CD14-positive monocyte (primary cell): ENCODE measurements around the gene FBXL4. TPM values are rescaled to one million over a fixed set of nuclear protein-coding genes. Genes with fewer than 3 reads are reported as not detected.

ENCODE experiments used
- DNase-seq, 3 donors: peaks; one replicate each; pipeline ENCODE4 v3.0.0-alpha.2; 2011 to 2022
- H2AFZ ChIP-seq: 2 replicates; pipeline ENCODE4 v1.6.0; 2012; ENCODE audit warnings: mild to moderate bottlenecking, low read depth, low read length, inconsistent platforms; ENCODE audit not compliant: insufficient read depth, poor library complexity, severe bottlenecking
- H3K27ac ChIP-seq, 2 donors: 1 replicate in 1 of 2; 2 replicates in 1 of 2; pipeline ENCODE4 v1.5.1; 2012 to 2013; ENCODE audit warnings: low read length in 2 of 2, control low read depth in 1 of 2, inconsistent platforms in 1 of 2, low read depth in 1 of 2, mild to moderate bottlenecking in 1 of 2
- H3K27me3 ChIP-seq, 2 donors: one replicate each; pipeline versions ENCODE4 v1.6.0 to v1.6.1; 2011 to 2013; ENCODE audit warnings: low read length in 2 of 2; ENCODE audit not compliant: control insufficient read depth in 2 of 2, insufficient read depth in 2 of 2
- H3K36me3 ChIP-seq, 2 donors: replicated peaks in 1 of 2; 1 replicate in 1 of 2; 2 replicates in 1 of 2; pipeline versions ENCODE4 v1.5.1 to v1.6.1; 2012 to 2013; ENCODE audit warnings: low read length in 2 of 2, control low read depth in 1 of 2, inconsistent platforms in 1 of 2, mild to moderate bottlenecking in 1 of 2; ENCODE audit not compliant: insufficient read depth in 2 of 2, control insufficient read depth in 1 of 2
- H3K4me1 ChIP-seq, 2 donors: 1 replicate in 1 of 2; 2 replicates in 1 of 2; pipeline versions ENCODE4 v1.5.1 to v1.6.1; 2012 to 2013; ENCODE audit warnings: low read length in 2 of 2, control low read depth in 1 of 2, inconsistent platforms in 1 of 2, mild to moderate bottlenecking in 1 of 2, moderate library complexity in 1 of 2; ENCODE audit not compliant: insufficient read depth in 2 of 2, control insufficient read depth in 1 of 2
- H3K4me2 ChIP-seq: replicated peaks from 2 replicates; pipeline ENCODE3; 2012; ENCODE audit warnings: low read length, moderate library complexity, mild to moderate bottlenecking; ENCODE audit not compliant: poor library complexity, severe bottlenecking; ENCODE audit errors: extremely low read depth
- H3K4me3 ChIP-seq, 3 experiments: fragments of 200-600 bp in 1 of 3; sonication (generic) in 1 of 3; replicated peaks in 1 of 3; 1 replicate in 2 of 3; 2 replicates in 1 of 3; pipeline ENCODE4 v1.5.1; 2011 to 2013; ENCODE audit warnings: low read length in 3 of 3, mild to moderate bottlenecking in 3 of 3, control low read depth in 2 of 3, low read depth in 2 of 3, inconsistent platforms in 1 of 3, moderate library complexity in 1 of 3
- H3K79me2 ChIP-seq: 2 replicates; pipeline ENCODE4 v1.6.0; 2012; ENCODE audit warnings: mild to moderate bottlenecking, control low read depth, inconsistent platforms, low read length, moderate library complexity; ENCODE audit not compliant: insufficient read depth
- H3K9ac ChIP-seq: 2 replicates; pipeline ENCODE4 v1.6.0; 2017; ENCODE audit warnings: low read length, mild to moderate bottlenecking; ENCODE audit not compliant: insufficient read depth, poor library complexity, severe bottlenecking
- H3K9me3 ChIP-seq, 2 donors: replicated peaks in 1 of 2; 1 replicate in 1 of 2; 2 replicates in 1 of 2; pipeline versions ENCODE4 v1.5.1 to v1.6.1; 2012 to 2013; ENCODE audit warnings: low read length in 2 of 2, control low read depth in 1 of 2; ENCODE audit not compliant: control insufficient read depth in 1 of 2, insufficient read depth in 1 of 2
- H4K20me1 ChIP-seq: 2 replicates; pipeline ENCODE4 v1.6.0; 2012; ENCODE audit warnings: mild to moderate bottlenecking, low read length, control low read depth, moderate library complexity; ENCODE audit not compliant: insufficient read depth
- H3K27ac Mint-ChIP-seq, 7 donors: one replicate each; pipeline ENCODE4 v1.8.0; 2020; ENCODE audit warnings: mild to moderate bottlenecking in 7 of 7, mixed read lengths in 7 of 7, moderate library complexity in 6 of 7, inconsistent platforms in 2 of 7
- H3K27me3 Mint-ChIP-seq, 3 donors: one replicate each; pipeline ENCODE4 v1.8.0; 2021 to 2022; ENCODE audit warnings: low read depth in 3 of 3, mild to moderate bottlenecking in 3 of 3, mixed read lengths in 3 of 3, moderate library complexity in 3 of 3, inconsistent platforms in 1 of 3
- H3K36me3 Mint-ChIP-seq, 2 donors: one replicate each; pipeline ENCODE4 v1.8.0; 2020; ENCODE audit warnings: mixed read lengths in 2 of 2, inconsistent platforms in 1 of 2, mild to moderate bottlenecking in 1 of 2
- H3K4me1 Mint-ChIP-seq: one replicate; pipeline ENCODE4 v1.8.0; 2020; ENCODE audit warnings: mild to moderate bottlenecking, mixed read lengths
- H3K4me3 Mint-ChIP-seq, 2 donors: one replicate each; pipeline ENCODE4 v1.8.0; 2020; ENCODE audit warnings: mild to moderate bottlenecking in 2 of 2, mixed read lengths in 2 of 2, moderate library complexity in 1 of 2
- H3K9me3 Mint-ChIP-seq, 7 donors: one replicate each; pipeline ENCODE4 v1.8.0; 2020 to 2022; ENCODE audit warnings: mixed read lengths in 7 of 7, mild to moderate bottlenecking in 6 of 7, moderate library complexity in 6 of 7, inconsistent platforms in 2 of 7
- CTCF ChIP-seq: fragments of 200-600 bp; IDR thresholded peaks from one replicate; pipeline ENCODE4 v1.8.0; 2022; ENCODE audit warnings: antibody characterized with exemption, mild to moderate bottlenecking
- WGBS: methylation state at CpG from one replicate; pipeline ENCODE4 v1.1.5; 2013; ENCODE audit warnings: missing lambda C conversion rate; ENCODE audit not compliant: insufficient coverage; 5-methylcytosine and 5-hydroxymethylcytosine counted together
- intact Hi-C, 2 donors: fragments of 100-400 bp; cut with micrococcal nuclease; formaldehyde crosslinking; loops; one replicate each; pipeline versions ENCODE4 v1.15.0 to v1.15.1; 2023
- polyA plus RNA-seq, 3 donors: library from polyadenylated mRNA; depleted of rRNA in 1 of 3; unstranded in 2 of 3; stranded (reverse) in 1 of 3; fragments of 300-500 nt in 2 of 3; fragments of >200 nt in 1 of 3; fragmentation: Illumina TruSeq in 2 of 3; gene quantifications; 1 replicate in 2 of 3; 2 replicates in 1 of 3; pipeline ENCODE4 v1.2.3, GENCODE V29; 2012 to 2021

FBXL4 gene
- polyA plus RNA-seq, 3 donors: 5.7 to 10.9 (median 8.6) TPM

DNA sequence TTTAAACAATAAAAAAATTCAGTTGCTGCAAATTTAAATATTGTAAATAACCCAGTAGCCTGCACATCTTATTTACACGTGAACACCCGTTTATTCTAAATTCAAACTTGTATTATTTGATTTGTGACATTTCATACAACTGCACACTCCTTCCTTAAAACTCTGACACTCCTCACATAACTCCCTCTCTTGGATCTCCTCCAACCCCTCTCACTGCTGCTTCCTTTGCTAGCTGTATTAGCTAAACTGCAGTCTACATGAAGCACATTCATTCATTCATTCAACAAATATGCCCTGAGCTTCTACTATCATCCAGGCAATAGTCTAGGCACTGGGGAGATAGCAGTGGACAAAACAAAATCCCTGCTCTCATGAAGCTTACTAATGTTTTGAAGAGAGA, 47.0 kb downstream of the FBXL4 start:
- Histone ChIP-seq H3K4me2 (no peak overlapping the region), H3K9me3 (no peaks in the 10 kb centered on the region), H3K9ac (no peak overlapping the region), H4K20me1 (no peaks in the 10 kb centered on the region), H3K36me3 (peaks cover 38 to 91% of the 10 kb centered on the region in 2 donors), H3K79me2 (no peaks in the 10 kb centered on the region), H3K4me1 (no peaks in the 10 kb centered on the region), H3K4me3 (no peak overlapping the region), H3K27me3 (no peaks in the 10 kb centered on the region), H3K27ac (no peak overlapping the region), H2AFZ (no peak overlapping the region)
- Mint-ChIP-seq H3K27me3 (no peaks in the 10 kb centered on the region), H3K27ac (no peak overlapping the region), H3K4me1 (peaks cover 2% of the 10 kb centered on the region), H3K36me3 (peaks cover 61 to 72% of the 10 kb centered on the region in 2 donors), H3K4me3 (no peak overlapping the region), H3K9me3 (peaks cover 0 to 7% (median 3%) of the 10 kb centered on the region in 7 donors)
- intact Hi-C loops: no loop called here
- no peak for DNase-seq
- no peak for TF ChIP-seq CTCF
- WGBS: 69% methylated on average over 2 of the region's 2 CpGs

DNA sequence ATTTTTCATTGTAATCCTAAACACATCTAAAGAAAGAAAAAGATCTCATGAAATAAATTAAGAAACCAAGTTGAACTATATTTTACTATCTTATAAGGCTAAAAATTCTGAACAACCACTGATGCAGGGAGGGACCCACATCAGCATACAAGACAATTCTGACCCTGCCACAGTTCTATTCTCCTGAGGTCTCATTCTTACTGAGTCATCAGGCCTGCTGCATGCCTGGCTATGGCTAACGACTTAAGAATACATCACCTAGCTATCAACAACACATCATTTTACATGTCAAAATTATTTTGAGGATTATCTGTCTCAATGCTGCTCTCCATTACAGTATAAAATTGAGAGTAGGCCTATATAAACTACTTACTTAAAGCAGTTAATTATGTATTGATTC, 52.9 kb downstream of the FBXL4 start:
- H4K20me1 ChIP-seq: no peaks in the 10 kb centered on the region
- H2AFZ ChIP-seq: no peak overlapping the region
- H3K36me3 Mint-ChIP-seq: peaks cover 43 to 49% of the 10 kb centered on the region in 2 donors
- no peaks in the 10 kb centered on the region for H3K9me3 ChIP-seq
- WGBS: no CpG with 5 or more reads among the region's 1 CpG
- H3K27ac Mint-ChIP-seq: no peak overlapping the region
- no peak overlapping the region for H3K4me3 Mint-ChIP-seq
- H3K27me3 Mint-ChIP-seq: no peaks in the 10 kb centered on the region
- intact Hi-C loops: no loop called here
- H3K4me1 Mint-ChIP-seq: peaks cover 2% of the 10 kb centered on the region
- no peak overlapping the region for H3K4me2 ChIP-seq
- H3K4me3 ChIP-seq: no peak overlapping the region
- TF ChIP-seq CTCF: no peak
- H3K9ac ChIP-seq: no peak overlapping the region
- no peak overlapping the region for H3K27ac ChIP-seq
- no peaks in the 10 kb centered on the region for H3K79me2 ChIP-seq
- no peaks in the 10 kb centered on the region for H3K4me1 ChIP-seq
- DNase-seq: no peak
- H3K9me3 Mint-ChIP-seq: peaks cover 0 to 7% (median 3%) of the 10 kb centered on the region in 7 donors
- H3K36me3 ChIP-seq: peaks cover 32 to 53% of the 10 kb centered on the region in 2 donors
- no peaks in the 10 kb centered on the region for H3K27me3 ChIP-seq
